NCI-H187 (cell line): Measurements from ENCODE around the gene PACSIN2.
A peak's percentile ranks its signal among the peaks of the same experiment; 100 is the strongest.

Experiments used
- DNase-seq, 2 experiments: peaks; one replicate each; lab custom pipeline; 2025; lab: John Stamatoyannopoulos, UW

The PACSIN2 gene

DNA sequence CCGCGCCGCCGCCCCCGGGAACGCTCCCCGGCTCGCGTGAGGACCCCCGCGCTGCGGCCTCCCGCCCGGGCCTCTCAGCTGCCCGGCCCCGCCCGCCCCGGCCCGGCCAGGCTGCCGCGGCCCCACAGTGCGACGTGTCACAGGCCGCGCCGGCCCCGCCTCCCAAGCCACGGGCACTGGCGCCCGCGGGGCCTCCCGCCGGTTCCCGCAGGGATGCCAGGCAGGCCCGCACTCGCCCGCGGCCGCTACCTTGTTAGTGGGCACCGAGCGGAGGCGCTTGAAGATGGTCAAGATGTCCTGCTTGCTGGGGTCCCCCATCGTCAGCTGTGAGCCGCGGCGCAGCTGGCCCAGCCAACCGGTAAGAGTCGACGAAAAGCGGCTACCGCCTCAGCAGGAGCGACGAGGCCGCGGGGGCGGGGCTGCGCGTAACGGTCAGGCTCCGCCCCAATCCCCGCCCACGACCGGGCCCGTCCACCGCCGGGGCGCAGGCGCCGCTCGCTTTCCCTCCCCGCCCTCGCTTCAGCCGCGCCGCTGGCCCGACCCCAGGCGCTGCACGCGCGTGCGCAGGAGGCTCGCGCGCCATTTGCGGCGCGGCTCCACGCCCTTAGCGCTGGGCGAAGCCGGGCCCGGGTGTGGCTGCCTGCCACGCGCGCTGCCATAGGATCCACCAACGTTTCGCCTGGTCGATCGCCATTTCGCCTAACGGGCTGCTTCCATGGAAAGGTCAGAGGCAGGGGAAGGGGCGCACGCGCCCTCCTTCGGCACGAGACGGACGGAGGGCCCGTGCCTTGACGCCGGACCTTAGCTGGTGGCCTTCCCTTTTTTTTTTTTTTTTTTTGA is 157.9 kb downstream of the PACSIN2 start, which contains the start of gene ARFGAP3:
ARFGAP3 (minus strand) TSS at position 409 of the 840 bp plus-strand sequence; CDS start at position 318, 91 bp downstream.
- peak; percentile 59 to 72 for DNase-seq

DNA sequence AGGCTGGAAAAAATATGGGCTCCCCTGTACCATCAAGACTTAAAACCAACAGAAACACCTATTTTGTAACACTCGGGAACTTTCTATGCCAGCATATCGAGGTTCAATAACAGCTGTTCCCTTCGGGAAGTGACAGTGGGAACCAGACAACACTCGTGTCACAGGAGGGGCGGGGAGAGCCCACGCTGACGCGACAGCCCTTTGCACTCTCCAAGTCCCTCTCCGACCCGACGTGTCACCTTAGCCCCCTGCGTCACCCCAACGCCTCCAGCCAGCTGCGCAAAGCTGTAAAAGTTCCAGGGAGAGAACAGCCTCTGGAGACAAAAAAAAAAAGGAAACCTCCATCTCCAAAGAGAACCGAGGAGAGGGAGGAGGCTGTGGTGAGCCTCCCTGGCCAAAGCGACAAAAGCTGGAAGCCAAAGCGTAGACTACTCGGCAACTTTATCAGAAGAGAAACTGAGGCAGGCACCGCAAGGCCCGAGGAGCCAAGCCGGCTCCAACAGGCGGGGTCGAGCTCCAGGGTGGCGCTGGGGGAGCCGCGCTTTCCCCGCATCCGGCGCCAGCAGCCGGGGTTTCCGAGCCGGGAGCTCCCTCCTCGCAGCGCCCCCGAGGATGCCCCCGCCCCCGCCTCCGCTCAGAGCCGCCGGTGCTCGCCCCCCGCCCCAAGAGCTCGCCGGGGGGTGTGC is 158.6 kb downstream of the PACSIN2 start:
- no peak for DNase-seq

DNA sequence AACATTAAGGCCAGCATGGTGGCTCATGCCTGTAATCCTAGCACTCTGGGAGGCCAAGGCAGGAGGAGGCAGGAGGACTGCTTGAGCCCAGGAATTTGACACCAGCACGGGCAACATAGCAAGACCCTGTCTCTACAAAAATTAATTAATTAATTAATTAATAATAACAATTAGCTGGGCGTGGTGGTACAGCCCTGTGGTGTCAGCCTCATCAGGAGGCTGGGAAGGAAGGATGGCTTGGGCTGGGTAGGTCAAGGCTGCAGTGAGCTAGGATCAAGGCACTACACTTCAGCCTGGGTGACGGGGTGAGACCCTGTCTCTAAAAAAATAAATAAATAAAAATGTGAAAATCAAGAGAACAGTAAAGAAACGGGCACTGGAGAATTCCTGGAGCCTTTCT is 159.2 kb downstream of the PACSIN2 start:
- no peak for DNase-seq

DNA sequence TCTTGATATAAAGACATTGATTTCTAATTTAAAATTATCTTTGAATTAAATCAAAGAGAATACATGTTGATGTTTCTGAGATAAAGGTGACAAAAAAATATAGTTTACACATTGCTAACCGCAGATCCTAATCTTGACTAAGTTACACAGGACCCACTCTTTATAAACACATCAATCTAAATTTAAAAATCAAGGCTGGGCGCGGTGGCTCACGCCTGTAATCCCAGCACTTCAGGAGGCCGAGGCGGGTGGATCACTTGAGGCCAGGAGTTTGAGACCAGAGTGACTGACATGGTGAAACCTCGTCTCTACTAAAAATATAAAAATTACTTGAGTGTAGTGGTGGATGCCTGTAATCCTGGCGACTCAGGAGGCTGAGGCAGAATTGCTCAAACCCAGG is 159.7 kb downstream of the PACSIN2 start:
- DNase-seq: no peak

DNA sequence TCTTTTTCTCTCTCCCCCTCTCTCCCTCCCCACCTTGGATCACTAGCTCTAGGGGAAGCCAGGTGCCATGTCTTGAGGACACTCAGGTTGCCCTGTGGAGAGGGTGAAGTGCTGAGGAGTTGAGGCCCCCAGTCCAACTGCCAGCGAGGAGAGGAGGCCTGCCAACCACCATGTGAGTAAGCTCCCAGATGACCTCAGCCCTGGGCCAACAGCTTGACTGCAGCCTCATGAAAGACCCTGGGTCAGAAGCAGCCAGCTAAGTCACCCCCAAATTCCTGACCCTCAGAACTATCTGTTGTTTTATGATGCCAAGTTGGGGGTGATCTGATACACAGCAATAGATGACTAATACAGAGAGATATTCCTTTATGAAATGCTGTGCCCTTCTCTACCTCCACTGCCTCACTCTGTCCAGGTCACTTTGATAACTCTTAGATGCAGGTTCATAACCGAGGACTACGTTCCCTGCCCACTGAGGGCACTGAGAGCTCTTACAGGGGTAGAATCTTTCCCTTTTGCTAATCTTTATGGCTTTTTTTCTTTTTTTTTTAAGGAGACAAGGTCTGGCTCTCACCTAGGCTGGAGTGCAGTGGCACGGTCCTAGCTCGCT is 165.9 kb downstream of the PACSIN2 start:
- no peak for DNase-seq

DNA sequence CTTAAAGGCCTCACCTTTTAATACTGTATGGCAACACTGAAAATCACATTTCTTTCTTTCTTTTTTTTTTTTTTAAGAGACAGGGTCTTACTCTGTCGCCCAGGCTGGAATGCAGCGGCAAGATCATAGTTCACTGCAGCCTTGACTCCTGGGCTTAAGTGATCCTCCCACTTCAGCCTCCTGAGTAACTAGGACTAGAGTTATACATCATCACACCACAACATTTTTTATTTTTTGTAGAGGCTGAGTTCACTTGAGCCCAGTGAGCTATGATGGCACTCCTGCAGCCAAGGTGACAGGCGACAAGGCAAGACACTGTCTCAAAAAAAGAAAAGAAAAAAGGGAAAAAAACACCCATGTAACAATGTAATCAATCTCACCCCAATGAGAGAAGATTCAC is 167.8 kb downstream of the PACSIN2 start:
- DNase-seq: no peak

DNA sequence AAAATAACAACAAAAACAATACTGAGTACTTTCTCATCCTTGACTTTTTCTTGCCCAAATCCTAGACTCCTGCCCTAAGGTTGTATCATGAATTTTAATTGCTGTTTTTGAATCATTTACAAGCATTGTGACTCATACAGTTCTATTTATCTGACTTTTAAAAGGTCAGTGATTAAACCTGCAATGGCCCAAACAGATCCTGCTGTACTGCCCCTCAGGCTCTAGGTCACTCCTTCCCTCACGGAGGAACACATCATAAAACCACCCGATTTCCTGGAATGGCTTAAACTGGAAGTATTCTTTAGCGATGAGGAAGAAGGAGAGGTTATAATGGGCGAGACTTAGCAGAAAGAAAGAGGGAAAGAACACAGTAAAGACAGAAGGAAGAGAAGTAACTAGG is 170.2 kb downstream of the PACSIN2 start:
- no peak for DNase-seq

DNA sequence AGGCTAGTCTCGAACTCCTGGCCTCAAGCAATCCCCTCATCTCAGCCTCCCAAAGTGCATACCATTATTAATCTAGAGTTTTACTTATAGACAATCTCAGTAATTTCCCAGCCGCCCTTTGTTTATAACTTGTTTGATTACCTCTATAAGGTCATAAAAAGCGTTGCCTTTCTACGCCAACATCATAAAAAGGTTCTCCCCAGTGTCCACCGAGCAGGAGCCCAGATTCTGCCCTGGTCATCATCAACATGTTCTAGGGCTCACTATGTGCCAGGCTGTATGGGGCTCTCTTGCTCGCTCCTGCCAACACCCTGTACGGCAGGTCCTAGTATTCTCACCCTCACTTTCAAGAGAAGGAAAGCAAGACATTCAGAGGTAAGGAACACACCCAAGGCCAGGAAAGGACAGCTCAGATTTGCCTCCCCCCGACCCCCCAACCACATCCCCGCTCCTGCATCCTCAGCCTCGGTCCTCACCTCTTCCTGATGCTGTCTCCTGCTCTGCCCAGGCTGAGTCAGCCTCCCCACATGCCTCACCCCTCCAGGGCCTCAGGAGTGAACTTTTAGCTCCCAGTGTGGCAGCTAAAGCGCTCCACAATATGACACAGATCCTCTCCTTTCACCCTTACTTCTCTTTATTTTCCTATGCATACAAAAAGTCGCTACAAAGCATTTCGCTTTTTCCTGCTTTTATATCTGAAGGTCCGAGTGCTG is 172.1 kb downstream of the PACSIN2 start:
- no peak for DNase-seq

DNA sequence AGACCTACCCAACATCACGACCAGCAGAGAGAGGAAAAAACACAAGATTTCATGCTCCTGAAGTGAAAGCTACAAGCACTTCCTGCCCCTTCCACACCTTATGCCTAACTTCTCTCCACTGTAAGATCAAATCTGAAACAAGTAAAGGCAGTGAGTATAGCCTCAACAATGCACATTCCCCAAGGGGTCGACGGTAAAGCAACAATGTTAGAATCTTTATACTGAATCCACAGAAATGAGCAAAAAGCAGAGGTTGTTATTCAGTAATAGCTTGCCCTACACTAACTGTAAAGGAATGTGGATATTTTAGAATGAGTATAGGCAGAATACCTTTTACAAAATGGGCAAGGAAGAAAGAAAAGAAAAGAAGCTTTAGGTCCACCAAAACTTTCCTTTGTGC is 173.5 kb downstream of the PACSIN2 start:
- no peak for DNase-seq

DNA sequence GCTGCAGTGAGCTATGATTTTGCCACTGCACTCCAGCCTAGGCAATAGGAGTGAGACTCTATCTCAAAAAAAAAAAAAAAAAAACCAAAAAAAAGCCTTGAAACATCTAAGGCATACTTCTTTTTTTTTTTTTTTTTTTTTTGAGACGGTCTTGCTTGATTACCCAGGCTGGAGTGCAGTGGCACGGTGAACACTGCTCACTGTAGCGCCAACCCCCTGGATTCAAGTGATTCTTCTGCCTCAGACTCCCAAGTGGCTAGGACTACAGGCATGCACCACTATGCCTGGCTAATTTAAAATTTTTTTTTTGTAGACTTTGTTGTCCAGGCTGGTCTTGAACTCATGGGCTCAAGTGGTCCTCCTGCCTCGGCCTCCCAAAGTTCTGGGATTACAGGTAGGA is 177.4 kb downstream of the PACSIN2 start:
- no peak for DNase-seq

DNA sequence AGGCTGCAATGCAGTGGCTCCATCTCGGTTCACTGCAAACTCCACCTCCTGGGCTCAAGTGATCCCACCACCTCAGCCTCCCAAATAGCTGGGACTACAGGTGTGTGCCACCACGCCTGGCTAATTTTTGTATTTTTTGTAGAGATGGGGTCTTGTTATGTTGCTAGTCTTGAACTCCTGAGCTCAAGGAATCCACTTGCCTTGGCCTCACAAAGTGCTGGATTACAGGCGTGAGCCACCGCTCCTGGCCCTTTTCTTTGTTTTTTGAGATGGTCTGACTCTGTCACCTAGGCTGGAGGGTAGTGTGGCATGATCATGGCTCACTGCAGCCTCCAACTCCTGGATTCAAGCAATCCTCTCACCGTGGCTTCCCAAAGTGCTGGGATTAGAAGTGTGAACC is 178.9 kb downstream of the PACSIN2 start:
- no peak for DNase-seq

DNA sequence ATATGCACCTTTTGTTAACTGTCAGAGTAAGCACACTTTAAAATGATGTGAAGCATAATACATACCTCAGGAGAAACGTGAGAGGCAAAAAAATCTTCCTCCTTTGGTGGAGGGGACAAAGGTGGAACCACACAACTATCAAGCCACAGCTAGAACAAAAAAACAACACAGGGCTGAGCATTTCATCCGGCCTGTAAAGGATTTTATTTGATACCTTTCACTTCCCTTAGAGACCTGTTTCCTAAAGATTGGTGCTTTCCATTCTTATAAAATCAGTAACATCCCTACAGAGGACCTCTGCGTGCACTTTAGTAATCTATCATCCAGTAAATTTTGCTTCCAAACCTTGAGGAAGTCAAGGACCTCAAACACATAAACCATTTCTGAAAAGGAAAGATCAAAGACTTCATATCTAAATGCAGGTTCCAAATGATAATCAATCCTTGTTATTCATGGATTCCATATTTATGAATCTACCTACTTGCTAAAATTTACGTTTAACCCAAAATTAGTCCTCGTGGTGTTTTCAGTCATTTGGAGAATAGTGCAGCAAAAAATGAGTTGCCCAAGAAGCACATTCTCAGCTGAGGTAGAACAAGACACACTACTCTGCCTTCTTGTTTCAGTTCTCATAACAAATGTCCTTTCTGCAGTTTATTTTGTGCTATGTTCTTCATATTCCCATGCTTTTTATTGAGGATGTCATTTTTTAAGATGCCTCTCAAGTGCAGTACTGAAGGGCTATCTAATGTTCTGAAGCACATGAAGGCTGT is 180.6 kb downstream of the PACSIN2 start:
- no peak for DNase-seq

DNA sequence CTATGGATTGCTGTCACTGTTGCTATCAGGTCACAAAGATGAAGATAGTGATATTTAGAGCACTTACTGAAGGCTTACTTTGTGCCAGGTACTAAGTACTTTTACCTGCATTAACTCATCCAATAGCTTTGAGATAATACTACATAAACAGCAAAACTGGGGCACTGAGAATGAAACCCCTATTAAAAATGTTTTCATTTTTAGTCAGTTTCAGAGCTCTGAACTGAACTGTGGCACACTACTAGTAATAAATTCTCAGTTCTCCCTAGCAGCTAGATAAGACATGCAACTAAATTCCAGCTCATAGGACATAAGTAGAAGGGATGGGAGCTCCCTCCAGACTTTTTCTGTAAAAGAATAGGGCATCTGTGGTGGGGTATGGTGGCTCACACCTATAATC is 181.8 kb downstream of the PACSIN2 start:
- DNase-seq: no peak

DNA sequence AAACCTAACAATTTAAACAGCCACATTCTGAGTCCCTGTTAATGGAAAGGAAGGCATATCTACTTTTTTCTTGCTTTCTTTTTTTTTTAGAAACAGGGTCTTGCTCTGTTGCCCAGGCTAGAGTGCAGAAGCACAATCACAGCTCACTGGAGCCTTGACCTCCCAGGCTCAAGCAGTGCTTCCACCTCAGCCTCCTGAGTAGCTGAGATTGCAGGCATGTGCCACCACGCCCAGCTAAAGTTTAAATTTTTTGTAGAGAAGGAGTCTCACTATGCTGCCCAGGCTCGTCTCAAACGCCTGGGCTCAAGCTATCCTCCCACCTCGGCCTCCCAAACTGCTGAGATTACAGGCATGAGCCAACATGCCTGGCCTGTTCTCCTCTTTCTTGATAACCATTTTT is 183.2 kb downstream of the PACSIN2 start:
- no peak for DNase-seq

DNA sequence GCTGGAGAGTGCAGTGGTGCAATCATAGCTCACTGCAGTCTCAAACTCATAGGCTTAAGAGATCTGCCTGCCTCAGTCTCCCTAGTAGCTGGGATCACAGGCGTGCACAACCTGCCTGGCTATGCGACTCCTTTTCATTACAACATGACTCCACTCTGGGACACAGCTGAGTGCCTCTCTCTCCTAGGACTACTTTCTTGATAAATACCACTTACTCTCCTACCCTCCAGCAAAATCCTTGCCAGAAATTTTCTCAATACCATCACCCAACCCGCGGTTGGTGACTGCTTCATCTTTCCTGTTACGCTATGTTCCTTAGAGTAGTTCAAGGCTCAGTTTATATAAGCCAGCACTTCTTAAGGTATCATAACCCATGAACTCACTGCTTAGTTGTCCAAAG is 184.8 kb downstream of the PACSIN2 start:
- no peak for DNase-seq

DNA sequence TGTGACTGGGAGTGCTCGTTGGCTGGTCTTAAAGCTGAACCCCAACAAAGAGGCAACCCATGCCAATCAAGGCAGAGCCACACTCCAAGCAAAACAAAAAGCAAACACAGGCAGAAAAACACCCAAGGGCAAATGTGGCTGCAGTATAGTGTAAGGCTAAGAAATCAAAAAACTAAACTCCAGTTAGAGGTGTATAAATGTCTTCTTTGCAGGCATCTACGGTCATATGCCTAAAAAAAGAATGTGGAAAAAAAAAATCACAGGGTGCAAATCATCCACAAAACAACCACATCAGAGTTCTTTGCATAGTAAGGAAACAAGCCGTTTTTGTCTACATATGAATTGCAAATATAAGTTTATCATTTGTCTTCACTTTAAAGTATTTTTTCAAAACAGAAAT is 185.6 kb downstream of the PACSIN2 start:
- DNase-seq: no peak

DNA sequence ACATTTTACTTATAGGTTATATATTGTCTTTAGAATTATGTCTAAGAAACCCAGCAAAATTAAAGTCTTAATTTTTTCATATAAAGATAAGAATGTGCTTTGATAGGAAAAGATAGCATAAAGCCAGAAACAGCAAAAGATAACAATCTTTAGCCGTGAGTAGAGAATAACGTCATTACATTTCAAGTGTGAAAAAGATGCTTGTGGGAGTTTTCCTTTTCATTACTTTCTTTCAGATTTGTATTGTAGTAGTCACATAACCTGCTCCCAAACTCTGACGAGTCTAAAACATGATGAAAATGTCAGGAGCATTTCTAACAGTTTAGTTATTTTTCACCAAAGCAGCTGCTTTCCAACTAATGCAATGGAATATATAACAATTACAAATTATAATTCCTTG is 189.2 kb downstream of the PACSIN2 start:
- DNase-seq: no peak

DNA sequence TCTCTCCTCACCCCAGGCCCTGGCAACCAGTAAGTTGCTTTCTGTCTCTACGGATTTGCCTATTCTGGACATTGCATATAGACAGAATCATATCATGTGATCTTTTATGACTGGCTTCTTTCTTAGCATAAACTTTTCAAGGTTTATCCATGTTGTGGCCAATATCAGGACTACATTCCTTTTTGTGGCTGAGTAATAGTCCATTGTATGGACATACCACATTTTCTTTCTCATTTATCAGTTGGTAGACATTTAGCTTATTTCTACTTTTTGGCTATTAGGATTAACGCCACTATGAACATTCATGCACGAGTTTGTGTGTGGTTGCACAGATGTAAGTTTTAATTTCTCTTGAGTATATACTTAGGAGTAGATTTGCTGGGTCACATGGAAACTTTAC is 193.6 kb downstream of the PACSIN2 start:
- DNase-seq: no peak

DNA sequence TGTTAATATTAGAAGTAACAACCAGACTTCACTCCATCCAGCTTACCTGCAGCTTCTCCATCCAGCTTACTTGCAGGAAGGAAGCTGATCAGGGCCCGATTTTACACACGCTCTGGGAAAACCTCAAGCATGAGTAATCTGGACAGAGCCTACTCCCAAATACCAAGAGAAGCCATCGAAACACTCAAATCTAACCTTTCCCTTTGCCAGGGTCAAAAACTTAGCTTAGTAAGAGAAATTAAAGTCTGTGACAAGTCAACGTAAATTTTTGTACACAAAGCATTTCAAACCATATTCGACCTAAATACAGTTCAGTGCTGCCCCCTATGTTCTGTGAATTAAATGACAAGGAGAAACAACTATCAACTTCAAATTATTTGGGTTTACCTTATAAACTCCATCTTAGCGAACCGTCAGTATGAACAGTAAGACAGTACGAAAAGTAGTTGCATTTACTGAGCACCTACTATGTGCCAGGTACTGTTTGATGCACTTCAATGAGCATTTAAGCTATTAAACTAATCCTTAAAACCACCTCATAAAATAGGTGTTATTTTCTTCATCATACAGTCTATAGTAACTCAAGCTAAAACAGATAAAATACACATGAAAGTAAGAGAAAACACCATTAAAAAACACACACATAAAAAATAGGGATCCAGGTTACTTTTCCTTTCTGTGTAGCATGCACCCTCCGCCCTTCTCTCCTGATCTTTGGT is 194.7 kb downstream of the PACSIN2 start:
- DNase-seq: no peak
